OCI-LY1 (cell line): ENCODE results near the gene IRF4.

Source experiments
- H2AFZ ChIP-seq: fragments of 200-600 bp; sonication (generic), shearing (Covaris generic); 2 replicates; pipeline ENCODE4 v1.6.0; 2014; ENCODE audit warnings: antibody characterized with exemption, mild to moderate bottlenecking, low read length
- H3F3A ChIP-seq: fragments of 200-600 bp; sonication (generic), shearing (Covaris generic); 2 replicates; pipeline ENCODE4 v1.6.0; 2014; ENCODE audit warnings: mild to moderate bottlenecking, antibody characterized with exemption, low read length, moderate library complexity; ENCODE audit not compliant: insufficient read depth
- H3K27ac ChIP-seq: fragments of 200-600 bp; sonication (generic); 2 replicates; pipeline ENCODE4 v1.5.1; 2014; ENCODE audit warnings: low read length, mixed run types, mild to moderate bottlenecking, low read depth; ENCODE audit not compliant: poor library complexity, severe bottlenecking
- H3K27me3 ChIP-seq: fragments of 200-600 bp; sonication (generic); 2 replicates; pipeline ENCODE4 v1.6.0; 2014; ENCODE audit warnings: antibody characterized with exemption, mild to moderate bottlenecking, low read length, moderate library complexity; ENCODE audit not compliant: insufficient read depth
- H3K36me3 ChIP-seq: fragments of 200-600 bp; sonication (generic); 2 replicates; pipeline ENCODE4 v1.6.1; 2014; ENCODE audit warnings: mild to moderate bottlenecking, antibody characterized with exemption, low read length, moderate library complexity, mixed read lengths; ENCODE audit not compliant: insufficient read depth
- H3K4me1 ChIP-seq: fragments of 200-600 bp; sonication (generic); 2 replicates; pipeline ENCODE4 v1.5.1; 2014; ENCODE audit warnings: mild to moderate bottlenecking, low read length, moderate library complexity; ENCODE audit not compliant: insufficient read depth, severe bottlenecking
- H3K4me2 ChIP-seq: fragments of 200-600 bp; sonication (generic), shearing (Covaris generic); 2 replicates; pipeline ENCODE4 v1.6.1; 2014; ENCODE audit warnings: low read length
- H3K4me3 ChIP-seq: fragments of 200-600 bp; sonication (generic); 2 replicates; pipeline ENCODE4 v1.5.1; 2014; ENCODE audit warnings: low read length, low read depth, mild to moderate bottlenecking, mixed read lengths; ENCODE audit not compliant: poor library complexity, severe bottlenecking
- H3K79me2 ChIP-seq: fragments of 200-600 bp; shearing (Covaris generic); 2 replicates; pipeline ENCODE4 v1.6.1; 2016; ENCODE audit warnings: mixed run types, low read length, mixed read lengths; ENCODE audit not compliant: insufficient read depth
- H3K9ac ChIP-seq: fragments of 200-600 bp; sonication (generic), shearing (Covaris generic); 2 replicates; pipeline ENCODE4 v1.6.1; 2014; ENCODE audit warnings: mild to moderate bottlenecking, low read length, mixed read lengths
- H3K9me2 ChIP-seq: fragments of 200-600 bp; sonication (generic), shearing (Covaris generic); 2 replicates; pipeline ENCODE4 v1.6.1; 2014; ENCODE audit warnings: low read depth, mild to moderate bottlenecking, low read length, mixed read lengths
- H3K9me3 ChIP-seq: fragments of 200-600 bp; shearing (Covaris generic); 2 replicates; pipeline ENCODE4 v1.6.1; 2014; ENCODE audit warnings: low read length, mixed read lengths
- H4K20me1 ChIP-seq: fragments of 200-600 bp; sonication (generic), shearing (Covaris generic); 2 replicates; pipeline ENCODE4 v1.6.0; 2016; ENCODE audit warnings: mild to moderate bottlenecking, low read length; ENCODE audit not compliant: insufficient read depth
- EZH2 ChIP-seq: fragments of 200-600 bp; sonication (generic), shearing (Covaris generic); IDR thresholded peaks from 2 replicates; pipeline ENCODE4 v1.8.0; 2017; ENCODE audit warnings: borderline replicate concordance, mixed run types, mild to moderate bottlenecking, antibody characterized with exemption, low read length, moderate library complexity, mixed read lengths
- TF ChIP-seq, protein P1 (sequence below): fragments of 200-600 bp; sonication (generic), shearing (Covaris generic); IDR thresholded peaks from 2 replicates; pipeline ENCODE4 v1.5.1; 2017; ENCODE audit warnings: mild to moderate bottlenecking, antibody characterized with exemption, low read length, moderate library complexity, mixed read lengths

Gene IRF4

DNA sequence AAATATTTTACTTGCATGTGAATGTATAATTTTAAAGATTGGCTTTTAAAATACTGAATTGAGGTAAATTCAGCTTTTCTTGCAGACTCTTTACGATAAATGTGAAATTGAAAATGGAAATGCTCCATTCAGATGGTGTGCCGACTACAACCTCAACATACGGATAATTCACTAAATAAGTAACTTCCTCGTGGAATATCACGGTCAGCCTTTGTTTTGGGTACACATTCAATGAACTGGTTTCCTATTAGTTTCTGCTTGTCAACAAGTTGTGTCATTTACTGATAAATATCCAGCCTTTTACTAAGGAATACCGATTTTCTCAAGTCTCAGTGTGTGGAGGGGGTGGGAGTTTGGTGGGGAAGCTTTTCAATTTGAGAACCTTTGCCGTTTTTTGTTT, 2.4 kb upstream of the IRF4 start:
- no peak overlapping the region for H3K4me3 ChIP-seq
- no peaks in the 10 kb centered on the region for H3F3A ChIP-seq
- H3K36me3 ChIP-seq = peaks cover 18% of the 10 kb centered on the region
- peaks cover 27% of the 10 kb centered on the region for H3K4me1 ChIP-seq
- TF ChIP-seq, protein P1, sequence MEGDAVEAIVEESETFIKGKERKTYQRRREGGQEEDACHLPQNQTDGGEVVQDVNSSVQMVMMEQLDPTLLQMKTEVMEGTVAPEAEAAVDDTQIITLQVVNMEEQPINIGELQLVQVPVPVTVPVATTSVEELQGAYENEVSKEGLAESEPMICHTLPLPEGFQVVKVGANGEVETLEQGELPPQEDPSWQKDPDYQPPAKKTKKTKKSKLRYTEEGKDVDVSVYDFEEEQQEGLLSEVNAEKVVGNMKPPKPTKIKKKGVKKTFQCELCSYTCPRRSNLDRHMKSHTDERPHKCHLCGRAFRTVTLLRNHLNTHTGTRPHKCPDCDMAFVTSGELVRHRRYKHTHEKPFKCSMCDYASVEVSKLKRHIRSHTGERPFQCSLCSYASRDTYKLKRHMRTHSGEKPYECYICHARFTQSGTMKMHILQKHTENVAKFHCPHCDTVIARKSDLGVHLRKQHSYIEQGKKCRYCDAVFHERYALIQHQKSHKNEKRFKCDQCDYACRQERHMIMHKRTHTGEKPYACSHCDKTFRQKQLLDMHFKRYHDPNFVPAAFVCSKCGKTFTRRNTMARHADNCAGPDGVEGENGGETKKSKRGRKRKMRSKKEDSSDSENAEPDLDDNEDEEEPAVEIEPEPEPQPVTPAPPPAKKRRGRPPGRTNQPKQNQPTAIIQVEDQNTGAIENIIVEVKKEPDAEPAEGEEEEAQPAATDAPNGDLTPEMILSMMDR = no peak
- TF ChIP-seq EZH2 = no peak
- H3K9ac ChIP-seq = no peak overlapping the region
- H3K27me3 ChIP-seq = peaks cover 10% of the 10 kb centered on the region; the same call in 1 of the 2 replicates
- H3K27ac ChIP-seq = no peak overlapping the region
- H3K79me2 ChIP-seq = no peaks in the 10 kb centered on the region; the same call in 1 of the 2 replicates
- no peaks in the 10 kb centered on the region for H3K9me3 ChIP-seq
- H4K20me1 ChIP-seq = no peaks in the 10 kb centered on the region
- no peak overlapping the region for H2AFZ ChIP-seq
- no peaks in the 10 kb centered on the region for H3K9me2 ChIP-seq
- H3K4me2 ChIP-seq = no peak overlapping the region

DNA sequence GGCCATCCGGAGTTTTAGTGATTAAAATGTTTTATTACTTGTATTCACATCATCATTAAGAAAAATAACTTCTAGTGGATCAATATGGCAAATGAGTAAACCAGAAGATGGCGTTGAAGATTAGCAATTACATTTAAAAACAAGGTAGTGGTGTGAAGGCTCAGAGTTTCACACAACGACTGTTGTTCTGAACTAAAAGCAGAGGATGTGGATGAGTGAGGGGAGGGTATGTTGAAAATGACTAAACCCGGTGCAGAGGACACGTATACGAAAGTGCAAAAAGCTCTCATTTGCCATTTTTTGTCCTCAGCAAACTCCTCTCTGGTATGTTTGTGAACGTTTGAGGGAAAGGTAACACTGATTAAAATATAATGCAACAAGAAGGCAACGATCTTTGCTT, 1.9 kb upstream of the IRF4 start:
- peaks cover 23% of the 10 kb centered on the region for H3K36me3 ChIP-seq
- H3K4me1 ChIP-seq = peaks cover 31% of the 10 kb centered on the region
- H3K9me3 ChIP-seq = no peaks in the 10 kb centered on the region
- H3K9me2 ChIP-seq = no peaks in the 10 kb centered on the region
- H3K9ac ChIP-seq = no peak overlapping the region
- H3K27ac ChIP-seq = no peak overlapping the region
- H3F3A ChIP-seq = no peaks in the 10 kb centered on the region
- H4K20me1 ChIP-seq = no peaks in the 10 kb centered on the region
- no peaks in the 10 kb centered on the region; the same call in 1 of the 2 replicates for H3K79me2 ChIP-seq
- no peak overlapping the region for H2AFZ ChIP-seq
- TF ChIP-seq, protein P1 = no peak
- no peak for TF ChIP-seq EZH2
- no peak overlapping the region for H3K4me3 ChIP-seq
- no peak overlapping the region for H3K4me2 ChIP-seq
- peaks cover 10% of the 10 kb centered on the region; the same call in 1 of the 2 replicates for H3K27me3 ChIP-seq

DNA sequence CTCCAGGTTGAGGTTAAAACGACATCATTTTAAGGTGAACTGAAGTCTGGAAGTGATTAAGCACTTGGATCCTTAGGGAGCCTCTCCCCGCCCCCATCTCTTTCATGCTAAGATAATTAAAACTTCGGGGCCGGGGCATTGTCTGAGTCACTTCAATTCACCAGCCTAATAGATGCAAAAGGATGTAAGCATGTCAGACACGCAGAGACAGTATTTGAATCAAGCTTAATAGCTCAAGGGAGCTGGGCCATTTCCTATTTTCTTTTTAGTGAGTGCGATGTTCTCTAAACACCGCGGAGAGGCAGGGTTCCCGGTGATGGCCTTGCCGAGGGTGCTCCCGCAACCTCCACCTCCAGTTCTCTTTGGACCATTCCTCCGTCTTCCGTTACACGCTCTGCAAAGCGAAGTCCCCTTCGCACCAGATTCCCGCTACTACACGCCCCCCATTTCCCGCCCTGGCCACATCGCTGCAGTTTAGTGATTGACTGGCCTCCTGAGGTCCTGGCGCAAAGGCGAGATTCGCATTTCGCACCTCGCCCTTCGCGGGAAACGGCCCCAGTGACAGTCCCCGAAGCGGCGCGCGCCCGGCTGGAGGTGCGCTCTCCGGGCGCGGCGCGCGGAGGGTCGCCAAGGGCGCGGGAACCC, 516 bp upstream of the IRF4 start:
- Histone ChIP-seq H3K79me2 (no peaks in the 10 kb centered on the region; the same call in 1 of the 2 replicates), H3K27me3 (peaks cover 10% of the 10 kb centered on the region; the same call in 1 of the 2 replicates), H3K9ac (peak overlapping the region; percentile 53), H3K4me1 (peaks cover 41% of the 10 kb centered on the region), H3K36me3 (peaks cover 37% of the 10 kb centered on the region), H3K4me3 (peak overlapping the region; percentile 89), H3K27ac (no peak overlapping the region), H3F3A (no peaks in the 10 kb centered on the region), H3K9me3 (no peaks in the 10 kb centered on the region), H3K4me2 (peak overlapping the region; percentile 85), H3K9me2 (no peaks in the 10 kb centered on the region), H2AFZ (no peak overlapping the region), H4K20me1 (no peaks in the 10 kb centered on the region)
- no peak for TF ChIP-seq EZH2
- TF ChIP-seq, protein P1 = 0 out of 2 replicates have a peak, but pooled peaks have one; percentile 5
